ENCODE results near the gene SORL1. TPM values are rescaled to one million over a fixed set of nuclear protein-coding genes. Genes with fewer than 3 reads are reported as not detected.

The SORL1 gene
- total RNA-seq, 1 donor from 2014 or later, result 13.8 TPM

DNA sequence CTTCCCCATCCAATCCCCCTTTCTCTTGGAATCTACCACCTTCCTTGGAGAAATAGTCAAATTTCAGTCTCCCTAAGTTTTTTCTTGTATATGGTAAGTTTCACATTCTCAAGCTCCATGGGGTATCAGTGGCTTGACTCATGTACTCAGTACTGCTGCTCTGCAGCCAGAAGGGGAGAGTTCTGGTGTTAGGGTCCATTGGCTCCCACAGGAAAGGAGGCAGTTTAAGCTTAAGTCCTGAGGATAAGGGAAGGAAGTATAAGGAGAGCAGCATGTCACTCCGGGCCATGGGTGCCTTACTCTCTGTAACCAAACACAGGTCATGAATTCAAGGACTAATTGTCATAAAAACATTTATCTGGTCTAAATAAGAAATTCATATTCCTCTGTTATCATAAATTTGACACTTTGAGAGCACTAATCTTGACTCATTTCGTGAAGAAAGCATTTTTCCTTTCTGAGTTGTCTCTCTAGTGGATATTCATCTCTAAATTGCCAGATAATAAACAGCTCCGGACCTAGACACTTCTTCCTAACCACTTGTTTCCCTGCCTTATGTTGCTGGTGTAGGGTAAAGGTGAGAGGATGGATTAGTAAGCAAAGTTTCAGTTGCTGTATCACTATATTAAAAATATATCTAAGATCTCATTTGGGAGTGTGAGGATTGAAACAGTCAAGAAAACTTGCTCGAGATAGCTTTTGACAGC lies 20.1 kb upstream of the SORL1 start:
- no peak for DNase-seq (ENCODE audit: low read depth, low spot score)
- H3K4me3 Mint-ChIP-seq, result no peak overlapping the region
- TF ChIP-seq, protein P1, sequence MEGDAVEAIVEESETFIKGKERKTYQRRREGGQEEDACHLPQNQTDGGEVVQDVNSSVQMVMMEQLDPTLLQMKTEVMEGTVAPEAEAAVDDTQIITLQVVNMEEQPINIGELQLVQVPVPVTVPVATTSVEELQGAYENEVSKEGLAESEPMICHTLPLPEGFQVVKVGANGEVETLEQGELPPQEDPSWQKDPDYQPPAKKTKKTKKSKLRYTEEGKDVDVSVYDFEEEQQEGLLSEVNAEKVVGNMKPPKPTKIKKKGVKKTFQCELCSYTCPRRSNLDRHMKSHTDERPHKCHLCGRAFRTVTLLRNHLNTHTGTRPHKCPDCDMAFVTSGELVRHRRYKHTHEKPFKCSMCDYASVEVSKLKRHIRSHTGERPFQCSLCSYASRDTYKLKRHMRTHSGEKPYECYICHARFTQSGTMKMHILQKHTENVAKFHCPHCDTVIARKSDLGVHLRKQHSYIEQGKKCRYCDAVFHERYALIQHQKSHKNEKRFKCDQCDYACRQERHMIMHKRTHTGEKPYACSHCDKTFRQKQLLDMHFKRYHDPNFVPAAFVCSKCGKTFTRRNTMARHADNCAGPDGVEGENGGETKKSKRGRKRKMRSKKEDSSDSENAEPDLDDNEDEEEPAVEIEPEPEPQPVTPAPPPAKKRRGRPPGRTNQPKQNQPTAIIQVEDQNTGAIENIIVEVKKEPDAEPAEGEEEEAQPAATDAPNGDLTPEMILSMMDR (conservative IDR thresholded peaks at IDR 0.05), result no peak
- H3K4me1 Mint-ChIP-seq, result peaks cover under 1% of the 10 kb centered on the region
- no peaks in the 10 kb centered on the region for H3K36me3 Mint-ChIP-seq (ENCODE audit: low read depth)
- H3K27me3 Mint-ChIP-seq (ENCODE audit: low read depth), result peaks cover 11% of the 10 kb centered on the region
- H3K9me3 Mint-ChIP-seq, result no peaks in the 10 kb centered on the region
- H3K27ac Mint-ChIP-seq (ENCODE audit: unreplicated experiment), result no peak overlapping the region

DNA sequence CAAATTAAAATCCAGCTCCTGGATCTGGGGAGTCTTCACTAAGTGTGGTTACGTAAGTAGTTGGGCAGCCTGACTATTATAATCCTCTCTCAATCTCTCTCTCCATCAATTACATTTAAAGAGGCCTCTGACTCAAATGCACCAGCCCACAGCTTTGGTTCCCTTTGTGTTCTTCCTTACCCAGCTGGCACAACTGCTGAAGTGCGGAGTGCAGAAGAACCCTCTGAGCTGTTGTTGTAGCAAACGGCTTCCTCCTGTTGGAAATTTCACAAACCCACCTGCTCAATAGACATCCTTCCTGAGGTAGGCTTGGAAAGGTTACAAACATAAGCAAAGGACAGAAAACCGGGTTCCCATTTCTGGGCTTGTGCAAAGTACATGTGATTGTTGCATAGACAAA lies 17.0 kb upstream of the SORL1 start:
- Mint-ChIP-seq H3K27me3 (ENCODE audit: low read depth) (peaks cover 8% of the 10 kb centered on the region), H3K4me3 (no peak overlapping the region), H3K27ac (ENCODE audit: unreplicated experiment) (no peak overlapping the region), H3K36me3 (ENCODE audit: low read depth) (no peaks in the 10 kb centered on the region), H3K4me1 (no peaks in the 10 kb centered on the region), H3K9me3 (no peaks in the 10 kb centered on the region)
- no peak for DNase-seq (ENCODE audit: low read depth, low spot score)
- TF ChIP-seq, protein P1 (conservative IDR thresholded peaks at IDR 0.05), result no peak

DNA sequence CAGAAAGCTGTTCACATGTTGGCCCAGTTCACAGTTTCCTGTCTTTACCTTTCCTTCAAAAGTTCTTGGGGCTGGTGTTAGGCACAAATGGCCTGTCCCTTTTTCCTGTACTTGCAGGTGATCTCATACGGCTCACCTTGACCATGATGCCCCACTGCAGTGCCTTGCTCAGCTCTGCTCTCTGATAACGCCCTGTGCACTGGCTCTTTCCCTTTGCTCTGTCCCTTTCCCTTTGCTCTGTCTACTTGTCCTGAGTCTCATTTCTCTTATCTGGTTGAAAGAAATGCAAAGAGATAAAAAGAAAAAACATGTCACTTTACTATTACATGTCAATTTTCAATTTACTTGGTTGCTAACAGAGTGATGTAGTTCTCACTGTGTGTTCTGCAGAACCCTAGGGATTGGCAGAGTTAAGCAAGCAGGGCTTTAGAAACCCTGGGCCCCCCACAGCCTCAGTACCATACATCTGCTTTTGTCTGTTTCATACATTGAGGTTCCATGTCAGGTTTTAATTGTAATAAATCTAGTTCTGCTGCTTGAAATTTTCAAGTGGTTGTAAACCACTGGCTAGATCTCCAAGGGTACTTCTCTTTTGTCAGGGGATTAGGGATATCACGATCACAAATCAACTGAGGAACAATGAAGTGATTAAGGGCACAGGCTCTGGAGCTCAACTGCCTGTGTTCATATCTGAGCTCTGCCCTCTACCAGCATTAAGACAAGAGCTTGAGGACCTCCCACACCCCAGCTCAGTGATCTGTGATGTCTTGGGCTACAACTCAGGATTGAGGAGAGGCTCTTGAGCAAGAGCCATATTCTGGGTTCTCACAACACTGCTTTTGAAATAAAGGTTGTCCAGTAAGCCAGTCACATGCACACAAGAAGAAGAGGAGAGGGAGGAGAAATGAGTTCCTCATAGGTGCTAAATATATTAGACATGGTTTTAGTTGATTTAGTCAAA lies 16.3 kb upstream of the SORL1 start:
- DNase-seq (ENCODE audit: low read depth, low spot score), result no peak
- no peak overlapping the region for H3K27ac Mint-ChIP-seq (ENCODE audit: unreplicated experiment)
- TF ChIP-seq, protein P1 (conservative IDR thresholded peaks at IDR 0.05), result no peak
- no peak overlapping the region for H3K4me3 Mint-ChIP-seq
- no peaks in the 10 kb centered on the region for H3K36me3 Mint-ChIP-seq (ENCODE audit: low read depth)
- no peaks in the 10 kb centered on the region for H3K4me1 Mint-ChIP-seq
- peaks cover 8% of the 10 kb centered on the region for H3K27me3 Mint-ChIP-seq (ENCODE audit: low read depth)
- no peaks in the 10 kb centered on the region for H3K9me3 Mint-ChIP-seq

DNA sequence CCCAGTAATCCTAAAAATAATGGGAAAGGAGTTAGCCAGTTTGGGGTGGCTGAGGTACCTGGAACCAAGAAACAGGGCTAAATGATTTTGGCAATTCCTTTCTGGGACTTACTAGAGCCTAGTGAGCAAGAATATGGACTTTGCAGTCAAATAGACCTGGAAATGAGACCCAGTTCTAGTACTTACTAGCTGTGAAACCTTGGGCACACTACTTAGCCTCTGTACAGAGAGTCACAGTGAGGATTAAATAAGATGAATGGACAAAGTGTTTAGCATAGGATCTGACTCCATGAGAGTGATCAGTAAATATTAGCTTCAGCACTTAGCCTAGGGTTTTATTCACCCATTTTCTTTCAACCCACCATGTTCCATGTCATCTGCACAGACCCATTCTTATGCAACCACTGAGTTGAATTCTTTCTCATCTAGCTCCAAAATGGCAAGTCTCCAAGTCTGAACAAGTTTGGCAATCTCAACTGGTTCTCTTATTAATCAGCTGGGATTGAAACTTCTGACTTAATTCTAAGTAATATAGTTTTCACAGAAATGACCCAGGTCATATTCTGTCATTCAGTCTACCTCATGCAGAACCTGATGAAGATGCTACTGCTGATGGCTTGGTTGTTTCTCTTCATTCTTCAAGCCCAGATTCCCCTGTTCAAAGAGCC lies 15.0 kb upstream of the SORL1 start:
- peaks cover 8% of the 10 kb centered on the region for H3K27me3 Mint-ChIP-seq (ENCODE audit: low read depth)
- DNase-seq (ENCODE audit: low read depth, low spot score), result no peak
- H3K4me1 Mint-ChIP-seq, result no peaks in the 10 kb centered on the region
- H3K27ac Mint-ChIP-seq (ENCODE audit: unreplicated experiment), result no peak overlapping the region
- H3K9me3 Mint-ChIP-seq, result no peaks in the 10 kb centered on the region
- TF ChIP-seq, protein P1 (conservative IDR thresholded peaks at IDR 0.05), result no peak
- H3K36me3 Mint-ChIP-seq (ENCODE audit: low read depth), result no peaks in the 10 kb centered on the region
- H3K4me3 Mint-ChIP-seq, result no peak overlapping the region

DNA sequence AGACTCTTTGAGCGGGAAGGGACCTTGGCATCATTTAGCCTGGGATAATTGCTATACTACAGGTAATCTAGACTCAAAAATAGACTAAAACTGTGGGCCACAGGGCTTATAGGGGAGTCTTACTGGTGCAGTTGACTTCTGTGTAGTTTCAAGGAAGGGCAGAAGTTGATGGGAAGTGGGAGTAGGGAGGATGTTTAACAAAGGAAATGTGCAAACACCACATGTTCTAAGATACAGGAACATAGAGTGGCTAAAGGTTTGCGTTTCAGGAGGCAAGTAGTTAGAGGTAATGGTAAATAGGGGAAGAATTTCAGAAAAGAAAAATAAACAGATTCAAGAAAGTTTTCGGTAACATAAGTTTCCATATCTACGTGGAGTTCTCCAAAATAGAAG lies 14.4 kb upstream of the SORL1 start:
- Mint-ChIP-seq H3K27me3 (ENCODE audit: low read depth) (peaks cover 8% of the 10 kb centered on the region), H3K36me3 (ENCODE audit: low read depth) (no peaks in the 10 kb centered on the region), H3K27ac (ENCODE audit: unreplicated experiment) (no peak overlapping the region), H3K4me3 (no peak overlapping the region), H3K9me3 (no peaks in the 10 kb centered on the region), H3K4me1 (no peaks in the 10 kb centered on the region)
- no peak for DNase-seq (ENCODE audit: low read depth, low spot score)
- TF ChIP-seq, protein P1 (conservative IDR thresholded peaks at IDR 0.05), result no peak

Measured in neural crest cell (in vitro differentiated cells).